Duodenal mucosa (tissue), 2 donors: ENCODE data around the gene UACA.

Experiments used
- H3K27ac ChIP-seq: one replicate; pipeline ENCODE4 v1.7.0; 2013; ENCODE audit warnings: low read depth, low read length
- H3K27me3 ChIP-seq, 2 donors: one replicate each; pipeline ENCODE4 v1.7.0; 2013; ENCODE audit warnings: low read length in 2 of 2, control low read depth in 1 of 2; ENCODE audit not compliant: insufficient read depth in 2 of 2, control insufficient read depth in 1 of 2
- H3K36me3 ChIP-seq, 2 donors: one replicate each; pipeline ENCODE4 v1.7.0; 2013; ENCODE audit warnings: low read length in 2 of 2, control low read depth in 1 of 2; ENCODE audit not compliant: insufficient read depth in 2 of 2, control insufficient read depth in 1 of 2
- H3K4me1 ChIP-seq, 2 donors: one replicate each; pipeline ENCODE4 v1.7.0; 2013; ENCODE audit warnings: low read length in 2 of 2, control low read depth in 1 of 2; ENCODE audit not compliant: insufficient read depth in 2 of 2, control insufficient read depth in 1 of 2
- H3K4me3 ChIP-seq, 2 donors: one replicate each; pipeline ENCODE4 v1.7.0; 2013; ENCODE audit warnings: low read length in 2 of 2, low read depth in 1 of 2
- H3K9ac ChIP-seq, 2 donors: one replicate each; pipeline ENCODE4 v1.7.0; 2013; ENCODE audit warnings: low read length in 2 of 2, low read depth in 1 of 2
- H3K9me3 ChIP-seq, 2 donors: one replicate each; pipeline ENCODE4 v1.7.0; 2013; ENCODE audit warnings: low read length in 2 of 2, control low read depth in 1 of 2; ENCODE audit not compliant: control insufficient read depth in 1 of 2

Gene UACA

DNA sequence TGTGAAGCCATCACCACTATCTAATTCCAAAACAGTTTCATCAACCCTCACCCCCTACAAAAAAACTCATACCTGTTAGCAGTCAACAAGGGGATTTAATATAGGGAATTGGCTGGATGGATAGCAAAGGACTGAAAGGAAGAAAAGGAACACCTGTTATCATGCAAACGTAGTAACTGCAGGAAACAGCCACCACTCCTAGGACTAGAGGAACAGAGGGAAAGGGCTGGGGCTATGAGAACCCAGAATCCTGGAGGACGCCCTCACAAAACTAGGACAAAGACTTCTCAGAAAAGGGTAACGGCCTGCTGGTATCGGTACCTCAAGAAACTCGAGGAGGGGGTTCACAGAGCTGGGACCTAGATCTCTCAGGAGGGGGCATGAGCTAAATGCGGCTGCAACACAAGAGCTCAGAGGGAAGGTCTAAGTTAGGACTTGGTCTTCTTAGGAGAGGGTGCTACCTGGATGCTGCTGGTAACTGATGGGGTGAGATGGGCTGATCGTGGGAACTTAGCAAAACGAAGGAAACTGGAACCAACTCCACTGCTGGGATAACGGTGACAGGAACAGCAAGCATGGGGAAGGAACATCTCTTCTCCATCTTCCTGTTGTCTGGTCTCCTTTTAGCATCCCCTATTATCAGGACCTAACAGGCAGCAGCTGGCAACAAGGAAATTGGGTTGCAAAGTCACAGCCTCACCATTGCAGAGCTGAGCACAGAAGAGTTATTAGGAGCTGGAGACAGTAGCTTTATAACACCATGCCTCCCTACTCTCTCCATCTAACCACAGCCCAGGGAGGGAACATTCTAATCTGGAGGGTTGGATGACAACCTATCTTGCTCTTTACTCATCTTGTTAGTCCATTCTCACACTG lies 147.7 kb downstream of the UACA start:
- H3K36me3 ChIP-seq, result no peaks in the 10 kb centered on the region
- no peaks in the 10 kb centered on the region for H3K9me3 ChIP-seq
- no peaks in the 10 kb centered on the region for H3K4me1 ChIP-seq
- H3K27me3 ChIP-seq, result peaks cover 0 to 3% of the 10 kb centered on the region in 2 donors
- H3K4me3 ChIP-seq, result no peak overlapping the region
- H3K27ac ChIP-seq, result no peak overlapping the region
- H3K9ac ChIP-seq, result no peak overlapping the region

DNA sequence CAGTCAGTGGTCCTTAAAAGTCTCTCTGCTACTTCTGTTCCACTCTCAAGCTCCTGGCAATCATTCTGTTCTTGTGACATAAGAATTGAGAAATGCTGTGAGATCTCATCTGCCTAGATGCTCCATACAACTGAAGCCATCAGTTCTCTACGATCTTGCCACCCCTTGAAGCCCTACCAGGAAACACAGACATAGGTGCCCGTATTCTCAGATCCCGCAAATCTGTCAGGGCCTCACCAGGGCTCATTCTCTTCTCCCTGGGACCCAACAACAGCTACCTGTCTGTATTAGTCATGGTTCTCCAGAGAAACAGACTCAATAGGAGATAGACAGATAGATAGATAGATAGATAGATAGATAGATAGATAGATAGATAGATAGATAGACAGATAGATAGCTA lies 149.1 kb downstream of the UACA start:
- no peaks in the 10 kb centered on the region for H3K9me3 ChIP-seq
- H3K4me1 ChIP-seq, result no peaks in the 10 kb centered on the region
- no peak overlapping the region for H3K27ac ChIP-seq
- no peak overlapping the region for H3K9ac ChIP-seq
- no peak overlapping the region for H3K4me3 ChIP-seq
- H3K36me3 ChIP-seq, result no peaks in the 10 kb centered on the region
- H3K27me3 ChIP-seq, result peaks cover 0 to 3% of the 10 kb centered on the region in 2 donors

DNA sequence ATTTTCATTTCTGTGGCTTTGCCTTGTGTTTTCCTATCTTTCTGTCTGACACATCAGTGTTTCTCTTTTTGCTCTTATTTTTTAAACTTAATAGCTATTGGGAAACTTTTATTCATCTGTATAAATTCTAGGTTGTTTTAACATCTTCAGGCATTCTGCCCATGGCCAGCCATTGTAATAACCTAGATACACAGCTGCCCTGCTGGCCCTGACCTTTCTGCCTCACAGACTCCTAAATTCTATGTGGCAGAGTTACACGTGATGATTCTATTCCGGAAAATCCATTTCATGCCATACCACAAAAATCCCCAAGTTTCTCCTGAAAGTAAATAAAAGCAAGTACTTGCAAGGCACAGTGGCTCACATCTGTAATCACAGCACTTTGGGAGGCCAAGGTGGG lies 150.1 kb downstream of the UACA start:
- no peak overlapping the region for H3K9ac ChIP-seq
- no peak overlapping the region for H3K4me3 ChIP-seq
- no peaks in the 10 kb centered on the region for H3K36me3 ChIP-seq
- H3K4me1 ChIP-seq, result no peaks in the 10 kb centered on the region
- no peak overlapping the region for H3K27ac ChIP-seq
- no peaks in the 10 kb centered on the region for H3K9me3 ChIP-seq
- H3K27me3 ChIP-seq, result no peaks in the 10 kb centered on the region

DNA sequence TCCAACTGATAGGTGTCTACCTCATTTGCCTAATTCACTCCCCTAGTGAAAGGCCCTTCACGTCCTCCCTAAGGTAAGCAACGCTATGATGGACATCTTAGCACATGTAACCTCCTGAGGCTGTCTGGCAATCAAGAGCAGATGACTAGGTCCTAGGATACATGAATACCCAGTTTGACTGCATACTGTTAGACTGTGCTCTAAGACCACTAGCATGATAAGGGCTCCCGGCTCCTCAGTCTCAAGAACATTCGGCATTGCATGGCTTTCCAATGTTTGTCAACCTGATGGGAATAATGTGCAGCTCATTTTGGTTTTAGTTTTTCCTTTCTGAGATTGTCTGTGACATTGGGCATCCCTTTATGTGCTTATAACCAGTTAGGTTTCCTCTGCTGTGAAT lies 152.1 kb downstream of the UACA start:
- Histone ChIP-seq H3K27ac (no peak overlapping the region), H3K27me3 (no peaks in the 10 kb centered on the region), H3K4me3 (no peak overlapping the region), H3K4me1 (no peaks in the 10 kb centered on the region), H3K9ac (no peak overlapping the region), H3K9me3 (no peaks in the 10 kb centered on the region), H3K36me3 (no peaks in the 10 kb centered on the region)

DNA sequence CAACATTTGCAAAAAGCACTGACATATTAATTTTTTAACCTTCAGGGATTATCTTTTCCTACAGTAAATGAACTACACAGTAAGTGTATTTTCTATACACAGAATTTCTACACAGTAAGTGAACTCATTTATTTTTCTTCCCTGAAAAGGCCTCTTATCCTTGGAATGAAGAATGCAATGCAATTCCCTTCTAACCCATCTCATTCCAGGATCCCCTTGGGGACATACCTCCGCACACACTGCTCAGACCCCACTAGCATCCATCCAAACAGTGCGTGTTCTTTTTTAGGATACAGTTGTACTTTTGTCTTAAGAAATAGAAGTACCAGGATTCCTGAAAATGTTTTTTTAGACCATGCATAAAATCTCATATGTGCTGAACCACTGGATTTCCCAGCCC lies 152.8 kb downstream of the UACA start:
- Histone ChIP-seq H3K9ac (no peak overlapping the region), H3K27me3 (no peaks in the 10 kb centered on the region), H3K4me3 (no peak overlapping the region), H3K27ac (no peak overlapping the region), H3K9me3 (no peaks in the 10 kb centered on the region), H3K36me3 (no peaks in the 10 kb centered on the region), H3K4me1 (peaks cover 0 to 1% of the 10 kb centered on the region in 2 donors)

DNA sequence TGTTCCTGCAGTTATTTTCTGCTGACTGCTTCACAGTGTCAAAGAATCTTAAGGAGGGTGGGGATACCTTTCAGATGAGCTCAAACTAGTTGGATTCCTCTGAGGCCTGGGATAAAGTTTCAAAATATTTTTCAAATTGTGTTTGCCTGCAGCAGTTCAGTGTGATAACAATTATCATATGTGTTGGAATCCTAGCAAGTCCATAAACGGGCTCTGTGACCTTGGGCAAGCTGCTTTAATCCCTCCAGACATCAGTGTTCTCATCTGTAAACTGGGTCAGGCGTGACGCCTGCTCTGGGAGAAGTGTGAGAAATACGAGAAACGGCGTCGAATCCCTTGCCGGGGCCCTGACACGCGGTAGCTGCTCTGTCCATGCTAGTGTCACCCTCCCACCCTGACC lies 153.5 kb downstream of the UACA start:
- Histone ChIP-seq H3K27me3 (no peaks in the 10 kb centered on the region), H3K9me3 (no peaks in the 10 kb centered on the region)

DNA sequence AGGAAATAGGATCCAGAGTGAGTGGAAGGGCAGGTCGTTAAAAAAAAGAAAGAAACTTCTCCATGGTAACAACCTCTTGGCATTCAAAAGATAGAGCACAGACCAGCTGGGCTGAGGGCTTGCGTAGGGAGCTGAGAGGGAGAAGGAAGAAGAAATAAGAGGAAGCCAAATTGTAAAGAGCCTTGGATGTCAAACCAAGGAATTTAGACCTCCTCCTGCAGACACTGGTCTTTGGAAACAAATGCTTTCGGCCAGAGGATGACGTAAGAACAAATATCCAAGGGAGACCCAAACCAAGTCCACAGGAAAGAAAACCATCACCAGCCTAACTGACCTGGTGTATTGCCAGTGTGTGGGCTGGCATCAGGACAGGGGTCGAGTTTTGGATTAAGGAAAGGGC lies 155.2 kb downstream of the UACA start:
- Histone ChIP-seq H3K27me3 (no peaks in the 10 kb centered on the region), H3K4me3 (no peak overlapping the region), H3K4me1 (peaks cover 5 to 9% of the 10 kb centered on the region in 2 donors), H3K27ac (no peak overlapping the region), H3K36me3 (no peaks in the 10 kb centered on the region), H3K9me3 (no peaks in the 10 kb centered on the region), H3K9ac (no peak overlapping the region)

More for the DNA sequence above, 153.5 kb downstream of the UACA start:
- Histone ChIP-seq H3K4me1 (peaks cover 5 to 6% of the 10 kb centered on the region in 2 donors), H3K36me3 (no peaks in the 10 kb centered on the region), H3K27ac (no peak overlapping the region), H3K9ac (no peak overlapping the region), H3K4me3 (no peak overlapping the region)

DNA sequence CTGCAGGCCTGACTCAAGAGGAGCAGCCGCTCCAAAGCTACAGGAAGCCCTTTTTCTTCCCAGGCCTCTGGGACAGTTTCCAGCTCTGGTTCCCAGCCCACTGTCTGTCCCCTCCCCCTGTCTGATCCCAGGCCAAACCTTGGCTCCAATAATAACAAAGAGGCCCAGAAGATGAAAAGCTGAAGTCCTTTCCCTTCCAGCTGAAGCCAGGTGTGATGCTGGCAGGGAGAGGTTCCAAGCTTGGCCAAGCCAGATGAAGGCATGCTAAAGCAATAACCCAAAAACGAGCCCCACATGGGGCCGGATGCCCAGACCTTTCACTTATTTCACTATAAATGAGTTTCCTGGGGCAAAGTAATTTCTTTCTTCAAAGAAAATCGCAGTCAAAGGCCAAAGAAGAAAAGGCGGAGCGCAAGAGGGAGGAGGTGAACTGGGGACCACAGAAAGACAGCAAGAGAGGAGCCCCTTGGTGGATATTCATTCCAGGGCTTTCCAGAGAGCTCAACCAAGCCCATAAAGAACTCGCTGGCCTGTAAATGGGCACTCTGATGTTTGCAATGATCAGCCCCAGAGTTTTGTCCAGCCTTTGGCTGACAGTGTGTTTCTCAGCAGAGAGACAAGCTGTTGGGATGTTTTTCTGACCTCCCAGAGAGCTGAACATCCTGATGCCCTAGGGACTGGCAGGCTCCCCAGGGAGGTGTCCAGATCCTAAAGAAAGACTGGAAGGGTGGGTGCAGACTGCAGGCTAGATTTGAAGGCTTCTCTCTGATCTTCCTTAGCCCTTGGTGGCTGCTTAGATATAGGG lies 157.6 kb downstream of the UACA start:
- H3K27ac ChIP-seq, result no peak overlapping the region

DNA sequence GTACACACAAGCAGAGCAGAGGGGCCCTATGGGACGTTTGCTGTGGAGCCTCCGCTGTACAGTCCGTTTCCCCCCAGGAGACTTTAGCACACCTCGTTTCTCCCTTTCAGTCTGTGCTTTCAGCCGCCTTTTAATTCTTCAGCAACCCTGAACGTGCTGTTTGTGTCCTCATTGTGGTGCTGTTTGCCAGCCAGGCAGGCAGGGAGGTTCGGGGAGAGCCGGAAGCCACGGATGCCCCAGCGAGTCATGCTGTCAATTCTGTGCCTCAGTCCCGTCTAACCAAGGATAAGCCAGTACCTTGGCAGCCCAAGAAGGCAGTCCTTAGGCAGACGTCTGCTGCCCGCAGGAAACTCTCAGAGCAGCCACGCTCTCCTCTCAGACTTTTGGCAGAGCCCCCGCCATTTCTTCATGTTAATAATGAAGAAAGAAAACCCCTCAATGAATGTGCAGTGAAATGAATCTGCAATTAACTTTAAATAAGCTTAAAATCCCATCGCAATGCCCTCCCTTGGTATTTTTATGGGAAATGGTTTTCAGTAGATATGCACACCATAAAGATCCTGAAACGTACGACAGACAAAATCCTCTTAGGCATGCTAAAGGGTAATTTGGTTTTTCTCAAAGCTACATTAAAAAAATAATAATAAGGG lies 158.6 kb downstream of the UACA start:
- peaks cover 2 to 5% of the 10 kb centered on the region in 2 donors for H3K9me3 ChIP-seq
- no peak overlapping the region for H3K27ac ChIP-seq
- no peak overlapping the region for H3K4me3 ChIP-seq
- H3K4me1 ChIP-seq, result peaks cover 5 to 9% of the 10 kb centered on the region in 2 donors
- H3K9ac ChIP-seq, result no peak overlapping the region
- H3K27me3 ChIP-seq, result no peaks in the 10 kb centered on the region
- H3K36me3 ChIP-seq, result no peaks in the 10 kb centered on the region

More for the DNA sequence above, 157.6 kb downstream of the UACA start:
- no peaks in the 10 kb centered on the region for H3K27me3 ChIP-seq
- H3K4me3 ChIP-seq, result no peak overlapping the region
- peaks cover 5 to 9% of the 10 kb centered on the region in 2 donors for H3K4me1 ChIP-seq
- no peaks in the 10 kb centered on the region for H3K36me3 ChIP-seq
- no peaks in the 10 kb centered on the region for H3K9me3 ChIP-seq
- H3K9ac ChIP-seq, result no peak overlapping the region
